ENCODE measurements around the gene PCSK5.
"Not testable (repeated sequence)": the region's sequence is repeated elsewhere in the genome, so short reads cannot be mapped to it uniquely, and the experiment has no call there.

The PCSK5 gene

DNA sequence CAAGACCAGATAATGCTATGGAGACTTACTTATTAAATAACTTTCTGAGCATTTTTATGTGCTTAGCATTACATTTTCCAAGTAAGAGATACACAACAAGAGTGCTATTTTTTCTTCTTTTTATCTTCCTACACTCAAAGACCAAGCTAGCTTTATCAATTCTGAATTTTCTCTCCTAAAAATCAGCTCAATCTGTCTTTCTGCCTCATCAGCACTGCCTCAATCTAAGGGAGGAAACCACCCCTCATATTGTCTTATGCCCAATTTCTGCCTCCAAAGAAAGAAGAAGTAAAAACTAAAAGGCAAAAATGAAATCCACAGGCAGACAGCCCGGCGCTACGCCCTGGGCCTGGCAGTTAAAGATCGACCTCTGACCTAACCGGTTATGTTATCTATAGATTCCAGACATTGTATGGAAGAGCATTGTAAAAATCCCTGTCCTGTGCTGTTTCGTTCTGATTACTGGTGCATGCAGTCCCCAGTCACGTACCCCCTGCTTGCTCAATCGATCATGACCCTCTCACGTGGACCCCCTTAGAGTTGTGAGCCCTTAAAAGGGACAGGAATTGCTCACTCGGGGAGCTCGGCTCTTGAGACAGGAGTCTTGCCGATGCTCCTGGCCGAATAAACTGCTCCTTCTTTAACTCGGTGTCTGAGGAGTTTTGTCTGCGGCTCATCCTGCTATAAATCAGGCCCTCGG lies 472.0 kb downstream of the PCSK5 start:
- H3K4me3 ChIP-seq (ENCODE audit: insufficient read depth in 1 of 2, low read depth in 1 of 2, low read length in 2 of 2); H3K4me1 ChIP-seq (ENCODE audit: control insufficient read depth, insufficient read depth, low read depth, low read length); H3K18ac ChIP-seq (ENCODE audit: low read depth in 1 of 2, low read length in 2 of 2); H3K9ac ChIP-seq (ENCODE audit: low read length); H2AFZ ChIP-seq (ENCODE audit: low read depth, low read length); H2BK120ac ChIP-seq (ENCODE audit: low read depth, low read length); H3K79me1 ChIP-seq (replicated peaks; ENCODE audit: low read length, poor library complexity, severe bottlenecking); H4K91ac ChIP-seq (ENCODE audit: low read length); H3K4ac ChIP-seq (ENCODE audit: low read depth in 1 of 2, low read length in 2 of 2); H3K9me3 ChIP-seq (ENCODE audit: control insufficient read depth, low read length); DNase-seq; H3K23ac ChIP-seq (ENCODE audit: low read length in 2 of 2); H2BK12ac ChIP-seq (ENCODE audit: low read length in 2 of 2); H4K8ac ChIP-seq (ENCODE audit: low read length); H3K27ac ChIP-seq (ENCODE audit: low read length, poor library complexity, severe bottlenecking); H2BK5ac ChIP-seq (ENCODE audit: low read depth, low read length, poor library complexity, severe bottlenecking); H3K36me3 ChIP-seq (ENCODE audit: control insufficient read depth in 1 of 2, insufficient read depth in 2 of 2, low read depth in 1 of 2, low read length in 2 of 2); H2AK5ac ChIP-seq (ENCODE audit: low read length, severe bottlenecking); H2BK15ac ChIP-seq (ENCODE audit: low read depth, poor library complexity, severe bottlenecking); H3K14ac ChIP-seq (ENCODE audit: low read length in 2 of 2); H3K4me2 ChIP-seq (ENCODE audit: low read length, poor library complexity, severe bottlenecking): not testable (repeated sequence)
- peaks cover 0 to 11% of the 10 kb centered on the region in 2 experiments for H3K27me3 ChIP-seq (ENCODE audit: control insufficient read depth in 1 of 2, insufficient read depth in 1 of 2, low read length in 2 of 2)
- 59% methylated on average over 16 of the region's 16 CpGs for WGBS

- Histone ChIP-seq H3K4me2 (ENCODE audit: low read length, poor library complexity, severe bottlenecking) (no peak overlapping the region), H2BK12ac (ENCODE audit: low read length in 2 of 2) (no peak overlapping the region), H3K36me3 (ENCODE audit: control insufficient read depth in 1 of 2, insufficient read depth in 2 of 2, low read depth in 1 of 2, low read length in 2 of 2) (no peaks in the 10 kb centered on the region), H2AFZ (ENCODE audit: low read depth, low read length) (no peak overlapping the region), H2BK15ac (ENCODE audit: low read depth, poor library complexity, severe bottlenecking) (no peak overlapping the region), H4K91ac (ENCODE audit: low read length) (no peak overlapping the region), H3K79me1 (replicated peaks; ENCODE audit: low read length, poor library complexity, severe bottlenecking) (no peaks in the 10 kb centered on the region), H3K18ac (ENCODE audit: low read depth in 1 of 2, low read length in 2 of 2) (no peak overlapping the region), H3K23ac (ENCODE audit: low read length in 2 of 2) (no peak overlapping the region), H3K4me3 (ENCODE audit: insufficient read depth in 1 of 2, low read depth in 1 of 2, low read length in 2 of 2) (no peak overlapping the region), H3K9me3 (ENCODE audit: control insufficient read depth, low read length) (no peaks in the 10 kb centered on the region), H3K27me3 (ENCODE audit: control insufficient read depth in 1 of 2, insufficient read depth in 1 of 2, low read length in 2 of 2) (peaks cover 0 to 11% of the 10 kb centered on the region in 2 experiments), H3K14ac (ENCODE audit: low read length in 2 of 2) (no peak overlapping the region), H2BK120ac (ENCODE audit: low read depth, low read length) (no peak overlapping the region), H2BK5ac (ENCODE audit: low read depth, low read length, poor library complexity, severe bottlenecking) (no peak overlapping the region), H2AK5ac (ENCODE audit: low read length, severe bottlenecking) (no peak overlapping the region), H3K9ac (ENCODE audit: low read length) (no peak overlapping the region), H3K4ac (ENCODE audit: low read depth in 1 of 2, low read length in 2 of 2) (no peak overlapping the region), H3K4me1 (ENCODE audit: control insufficient read depth, insufficient read depth, low read depth, low read length) (no peaks in the 10 kb centered on the region), H3K27ac (ENCODE audit: low read length, poor library complexity, severe bottlenecking) (no peak overlapping the region), H4K8ac (ENCODE audit: low read length) (no peak overlapping the region)
- WGBS = 87% methylated on average over 3 of the region's 3 CpGs
- DNase-seq = no peak
Observed at GRCh38 chr9:76363032-76363395, 472.5 kb downstream of the PCSK5 start.

GRCh38 chr9:76365028-76365427 lies 474.6 kb downstream of the PCSK5 start:
- H3K36me3 ChIP-seq (ENCODE audit: control insufficient read depth in 1 of 2, insufficient read depth in 2 of 2, low read depth in 1 of 2, low read length in 2 of 2) = no peaks in the 10 kb centered on the region
- no CpG with 5 or more reads among the region's 1 CpG for WGBS
- H2AFZ ChIP-seq (ENCODE audit: low read depth, low read length) = no peak overlapping the region
- no peak overlapping the region for H2BK120ac ChIP-seq (ENCODE audit: low read depth, low read length)
- H3K14ac ChIP-seq (ENCODE audit: low read length in 2 of 2) = no peak overlapping the region
- no peak overlapping the region for H4K91ac ChIP-seq (ENCODE audit: low read length)
- no peaks in the 10 kb centered on the region for H3K79me1 ChIP-seq (replicated peaks; ENCODE audit: low read length, poor library complexity, severe bottlenecking)
- H3K4ac ChIP-seq (ENCODE audit: low read depth in 1 of 2, low read length in 2 of 2) = no peak overlapping the region
- H3K4me1 ChIP-seq (ENCODE audit: control insufficient read depth, insufficient read depth, low read depth, low read length) = peaks cover 2% of the 10 kb centered on the region
- no peak for DNase-seq
- H3K27ac ChIP-seq (ENCODE audit: low read length, poor library complexity, severe bottlenecking) = no peak overlapping the region
- H3K9ac ChIP-seq (ENCODE audit: low read length) = no peak overlapping the region
- no peaks in the 10 kb centered on the region for H3K9me3 ChIP-seq (ENCODE audit: control insufficient read depth, low read length)
- H2AK5ac ChIP-seq (ENCODE audit: low read length, severe bottlenecking) = no peak overlapping the region
- H3K27me3 ChIP-seq (ENCODE audit: control insufficient read depth in 1 of 2, insufficient read depth in 1 of 2, low read length in 2 of 2) = no peaks in the 10 kb centered on the region
- H3K4me3 ChIP-seq (ENCODE audit: insufficient read depth in 1 of 2, low read depth in 1 of 2, low read length in 2 of 2) = no peak overlapping the region
- H4K8ac ChIP-seq (ENCODE audit: low read length) = no peak overlapping the region
- H2BK12ac ChIP-seq (ENCODE audit: low read length in 2 of 2) = no peak overlapping the region
- no peak overlapping the region for H3K18ac ChIP-seq (ENCODE audit: low read depth in 1 of 2, low read length in 2 of 2)
- no peak overlapping the region for H3K4me2 ChIP-seq (ENCODE audit: low read length, poor library complexity, severe bottlenecking)
- no peak overlapping the region for H3K23ac ChIP-seq (ENCODE audit: low read length in 2 of 2)
- no peak overlapping the region for H2BK15ac ChIP-seq (ENCODE audit: low read depth, poor library complexity, severe bottlenecking)
- H2BK5ac ChIP-seq (ENCODE audit: low read depth, low read length, poor library complexity, severe bottlenecking) = no peak overlapping the region

- H2AFZ ChIP-seq (ENCODE audit: low read depth, low read length) = no peak overlapping the region
- no peak overlapping the region for H2BK120ac ChIP-seq (ENCODE audit: low read depth, low read length)
- no peaks in the 10 kb centered on the region for H3K9me3 ChIP-seq (ENCODE audit: control insufficient read depth, low read length)
- no peak for DNase-seq
- H3K9ac ChIP-seq (ENCODE audit: low read length) = no peak overlapping the region
- no peak overlapping the region for H2BK12ac ChIP-seq (ENCODE audit: low read length in 2 of 2)
- H2BK15ac ChIP-seq (ENCODE audit: low read depth, poor library complexity, severe bottlenecking) = no peak overlapping the region
- H4K91ac ChIP-seq (ENCODE audit: low read length) = no peak overlapping the region
- no peak overlapping the region for H2AK5ac ChIP-seq (ENCODE audit: low read length, severe bottlenecking)
- H3K18ac ChIP-seq (ENCODE audit: low read depth in 1 of 2, low read length in 2 of 2) = no peak overlapping the region
- no peak overlapping the region for H2BK5ac ChIP-seq (ENCODE audit: low read depth, low read length, poor library complexity, severe bottlenecking)
- no peak overlapping the region for H3K4ac ChIP-seq (ENCODE audit: low read depth in 1 of 2, low read length in 2 of 2)
- no peak overlapping the region for H3K27ac ChIP-seq (ENCODE audit: low read length, poor library complexity, severe bottlenecking)
- no peak overlapping the region for H4K8ac ChIP-seq (ENCODE audit: low read length)
- H3K14ac ChIP-seq (ENCODE audit: low read length in 2 of 2) = no peak overlapping the region
- no peaks in the 10 kb centered on the region for H3K27me3 ChIP-seq (ENCODE audit: control insufficient read depth in 1 of 2, insufficient read depth in 1 of 2, low read length in 2 of 2)
- peaks cover 3% of the 10 kb centered on the region for H3K4me1 ChIP-seq (ENCODE audit: control insufficient read depth, insufficient read depth, low read depth, low read length)
- no peaks in the 10 kb centered on the region for H3K79me1 ChIP-seq (replicated peaks; ENCODE audit: low read length, poor library complexity, severe bottlenecking)
- H3K4me2 ChIP-seq (ENCODE audit: low read length, poor library complexity, severe bottlenecking) = no peak overlapping the region
- no peak overlapping the region for H3K23ac ChIP-seq (ENCODE audit: low read length in 2 of 2)
- H3K36me3 ChIP-seq (ENCODE audit: control insufficient read depth in 1 of 2, insufficient read depth in 2 of 2, low read depth in 1 of 2, low read length in 2 of 2) = no peaks in the 10 kb centered on the region
- no peak overlapping the region for H3K4me3 ChIP-seq (ENCODE audit: insufficient read depth in 1 of 2, low read depth in 1 of 2, low read length in 2 of 2)
- 75% methylated on average over 2 of the region's 4 CpGs for WGBS
Observed at GRCh38 chr9:76366275-76366674, 475.8 kb downstream of the PCSK5 start.
